NCI-H1048 (cell line): ENCODE data around the gene SZRD1.

ENCODE experiments used
- DNase-seq: peaks from one replicate; lab custom pipeline; 2025; lab: John Stamatoyannopoulos, UW

Gene SZRD1

DNA sequence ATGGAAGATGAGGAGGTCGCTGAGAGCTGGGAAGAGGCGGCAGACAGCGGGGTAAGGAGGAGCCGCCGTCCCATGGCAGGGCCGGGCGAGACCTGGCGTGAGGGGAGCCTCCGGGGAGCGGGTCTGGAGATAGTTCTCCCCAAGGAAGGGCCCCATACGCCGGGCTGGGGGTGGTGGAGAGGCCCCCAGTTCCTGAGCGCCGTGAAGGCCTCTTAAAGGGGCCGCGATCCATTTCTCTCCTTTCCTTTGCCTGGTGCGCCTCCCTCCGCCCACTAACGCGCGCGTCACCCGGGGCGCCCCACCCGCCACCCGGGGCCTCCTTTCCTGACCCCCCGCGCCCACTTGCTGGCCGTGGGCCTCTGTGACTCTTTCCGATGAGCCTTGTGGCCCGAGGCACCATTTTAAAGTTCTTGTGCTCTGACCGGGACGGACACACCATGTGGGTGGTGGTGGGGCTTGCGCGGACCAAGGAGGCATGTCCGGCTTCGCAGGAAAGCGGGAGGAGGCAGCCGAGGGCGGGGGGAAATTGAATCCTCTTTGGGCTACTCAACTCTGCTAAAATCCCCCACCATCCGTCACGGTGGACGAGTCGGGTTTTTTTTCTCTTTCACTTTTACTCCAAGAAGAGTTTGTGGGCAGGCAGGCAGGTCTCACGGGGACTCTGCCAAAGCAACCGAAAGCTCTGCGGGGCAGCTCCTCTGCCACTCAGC lies 371 bp downstream of the SZRD1 start:
- DNase-seq = no peak

- DNase-seq = no peak
Observed at GRCh38 chr1:16367968-16368890, 1.2 kb downstream of the SZRD1 start.

GRCh38 chr1:16369821-16370220 lies 2.8 kb downstream of the SZRD1 start:
- DNase-seq = no peak

DNA sequence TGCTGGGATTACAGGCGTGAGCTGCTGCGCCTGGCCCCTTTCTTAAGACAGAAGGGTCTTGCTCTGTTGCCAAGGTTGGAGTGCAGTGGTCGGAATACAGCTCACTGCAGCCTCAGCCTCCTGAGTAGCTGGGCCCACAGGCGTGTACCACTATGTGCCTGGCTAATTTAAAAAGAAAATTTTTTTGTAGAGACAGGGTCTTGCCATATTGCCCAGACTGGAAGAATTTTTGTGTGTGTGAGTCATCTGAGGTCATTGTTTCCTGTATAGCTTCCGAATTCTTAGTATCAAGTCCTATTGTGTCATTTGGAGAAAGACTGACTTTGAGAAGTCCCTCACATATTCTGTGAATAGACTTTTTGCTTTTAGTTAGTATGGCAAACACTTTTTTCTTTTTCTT lies 4.7 kb downstream of the SZRD1 start:
- DNase-seq = no peak

DNA sequence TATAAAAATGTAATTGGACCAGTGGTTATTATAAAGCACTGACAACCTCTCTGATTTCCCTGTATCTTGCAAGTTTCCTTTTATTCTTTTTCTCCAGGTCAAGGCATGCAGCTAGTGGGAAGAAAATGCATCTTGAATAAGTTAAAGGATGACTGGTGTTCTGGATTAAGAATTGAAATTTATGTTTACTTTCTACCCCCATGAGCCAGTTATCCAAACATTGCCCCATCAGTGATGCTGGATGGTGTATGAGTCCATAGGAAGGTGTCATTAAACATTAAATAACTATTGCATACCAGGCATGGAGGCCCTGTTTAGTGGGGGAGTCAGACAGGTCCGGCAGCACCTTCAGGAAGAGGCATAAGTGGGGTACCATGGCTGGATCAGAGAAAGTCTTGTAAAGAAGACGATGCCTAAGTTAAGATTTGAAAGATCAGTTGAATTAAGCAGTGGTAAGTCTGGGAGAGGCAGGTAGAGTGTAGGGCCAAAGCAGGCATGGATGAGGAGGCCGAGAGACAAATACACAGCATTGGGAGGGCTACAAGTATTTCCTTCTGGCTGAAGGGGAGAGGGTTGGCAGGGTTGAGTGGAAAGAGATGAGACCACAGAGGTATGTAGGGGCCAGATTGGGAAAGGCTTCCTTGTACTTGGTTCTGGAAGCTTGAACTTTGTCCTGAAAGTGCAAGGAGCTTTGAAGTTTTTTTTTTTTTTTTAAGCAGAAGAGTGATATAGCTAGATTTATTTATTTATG lies 5.7 kb downstream of the SZRD1 start:
- DNase-seq = no peak

- no peak for DNase-seq
Observed at GRCh38 chr1:16374266-16374665, 7.2 kb downstream of the SZRD1 start.

DNA sequence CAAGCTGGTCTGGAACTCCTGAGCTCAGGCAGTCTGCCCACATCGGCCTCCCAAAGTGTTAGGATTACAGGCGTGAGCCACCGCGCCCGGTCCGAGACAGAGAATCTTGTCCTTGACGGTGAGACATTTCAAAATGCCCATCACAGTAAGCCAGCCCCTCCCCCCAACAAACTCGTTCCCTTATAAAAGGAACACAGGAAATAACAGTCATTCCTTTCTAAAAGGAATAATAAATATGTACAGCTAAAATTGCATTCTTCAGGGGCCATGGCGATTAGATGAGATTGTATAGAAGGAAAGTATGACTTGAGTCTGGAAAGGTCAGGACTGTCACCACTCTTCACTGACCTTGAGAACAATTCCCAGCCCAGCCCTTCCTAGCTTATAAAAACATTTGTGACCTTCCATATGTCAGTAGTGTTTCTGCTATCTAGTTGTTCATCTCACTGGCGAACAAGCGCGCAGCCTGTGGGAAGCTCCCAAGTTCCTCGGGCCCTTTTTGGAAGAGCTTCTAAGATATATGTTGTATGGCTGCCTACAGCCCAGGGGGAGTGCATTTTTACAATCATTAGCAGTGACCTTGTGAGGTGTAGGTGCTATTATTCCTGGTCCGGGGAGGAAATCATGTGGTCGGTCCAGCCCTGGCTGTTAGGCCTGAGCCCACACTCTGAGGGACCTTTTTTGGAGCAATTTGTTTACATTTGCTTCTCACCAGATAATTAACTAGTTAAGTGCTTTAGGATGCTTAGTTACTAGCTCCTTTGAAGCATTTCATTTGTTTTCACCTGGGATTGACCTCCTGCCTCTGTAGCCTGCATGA lies 8.7 kb downstream of the SZRD1 start:
- DNase-seq = no peak

GRCh38 chr1:16376971-16377370 lies 9.9 kb downstream of the SZRD1 start:
- DNase-seq = no peak

DNA sequence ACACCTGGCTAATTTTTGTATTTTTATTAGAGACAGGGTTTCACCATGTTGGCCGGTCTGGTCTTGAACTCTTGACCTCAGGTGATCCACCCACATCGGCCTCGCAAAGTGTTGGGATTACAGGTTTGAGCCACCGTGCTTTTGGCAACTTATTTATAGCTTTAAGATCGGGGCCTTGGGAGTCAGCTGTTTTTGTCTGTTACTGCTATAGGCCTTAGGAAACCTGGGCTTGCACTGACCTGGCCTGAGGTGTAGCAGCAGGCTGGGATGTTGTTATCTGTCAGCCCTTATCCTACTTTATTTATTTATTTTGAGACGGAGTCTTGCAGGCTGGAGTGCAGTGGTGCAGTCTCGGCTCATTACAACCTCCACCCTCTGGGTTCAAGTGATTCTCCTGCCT lies 11.4 kb downstream of the SZRD1 start:
- DNase-seq = no peak

DNA sequence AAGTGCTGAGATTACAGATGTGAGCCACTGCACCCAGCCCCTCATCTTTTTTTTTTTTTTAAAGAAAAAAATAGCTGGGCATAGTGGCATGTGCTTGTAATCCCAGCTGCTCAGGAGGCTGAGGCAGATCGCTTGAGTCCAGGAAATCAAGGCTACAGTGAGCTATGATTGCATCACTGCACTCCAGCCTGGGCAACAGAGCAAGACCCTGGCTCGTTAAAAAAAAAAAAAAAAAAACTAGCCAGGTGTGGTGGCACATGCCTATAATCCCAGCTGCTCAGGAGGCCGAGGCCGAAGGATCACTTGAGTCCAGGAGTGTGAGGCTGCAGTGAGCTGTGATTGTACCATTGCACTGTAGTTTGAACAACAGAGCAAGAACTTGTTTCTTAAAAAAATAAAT lies 13.8 kb downstream of the SZRD1 start:
- DNase-seq = no peak

DNA sequence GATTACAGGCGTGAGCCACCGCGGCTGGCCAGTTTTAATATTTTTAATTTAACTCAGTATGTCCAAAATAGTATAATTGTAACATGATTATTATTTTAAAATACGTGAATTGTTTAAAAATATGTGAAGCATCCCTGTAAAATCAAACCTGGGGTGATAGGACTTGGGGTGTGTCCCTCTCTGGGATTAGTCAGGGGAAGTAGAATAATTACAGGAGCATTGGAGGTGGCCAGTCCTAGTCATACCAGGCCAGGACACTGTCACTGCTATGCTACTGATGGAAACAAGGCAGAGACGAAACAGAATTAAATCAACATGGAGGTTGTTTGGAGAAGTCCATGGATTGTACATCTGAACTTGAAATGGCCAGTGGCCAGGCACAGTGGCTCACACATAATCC lies 16.8 kb downstream of the SZRD1 start:
- DNase-seq = no peak

DNA sequence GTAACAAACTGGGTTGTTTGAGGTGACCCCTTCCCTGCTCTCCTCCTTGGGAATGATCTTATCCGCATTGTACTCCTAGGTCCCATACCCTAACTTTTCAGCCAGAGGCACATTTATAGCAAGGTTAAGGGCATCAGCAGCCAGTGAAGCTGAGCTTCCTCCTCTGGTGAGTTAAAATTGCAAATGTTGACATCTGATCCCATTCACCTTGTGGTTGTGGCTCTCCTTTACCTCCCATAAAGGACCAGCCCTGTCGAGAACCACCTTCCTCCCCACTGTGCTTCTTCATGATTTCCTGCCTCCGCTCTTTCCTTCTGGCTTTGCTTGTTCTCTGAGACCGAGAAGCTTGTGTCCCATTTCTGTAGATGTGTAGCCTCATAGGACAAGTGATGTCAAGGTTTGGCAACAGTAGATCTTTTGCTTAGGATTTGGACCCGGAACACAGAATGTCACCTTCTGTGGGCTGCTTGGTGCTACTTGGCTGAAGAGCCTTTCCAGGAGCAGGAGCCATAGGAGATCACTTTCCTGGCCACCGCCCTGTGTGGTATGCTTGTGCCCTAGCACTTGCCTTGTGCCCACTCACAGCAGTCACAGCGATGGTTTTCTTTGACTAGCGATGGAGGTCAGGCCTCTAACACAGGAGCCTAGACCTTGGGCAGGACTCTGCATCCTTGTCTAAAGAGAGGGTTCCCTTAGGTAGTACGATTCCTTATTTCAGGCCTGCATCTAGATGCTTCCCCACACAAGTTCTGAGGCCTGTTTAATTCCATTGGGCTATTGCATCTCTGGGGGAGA lies 18.8 kb downstream of the SZRD1 start:
- no peak for DNase-seq

- DNase-seq = no peak
Observed at GRCh38 chr1:16386454-16387113, 19.5 kb downstream of the SZRD1 start.

- no peak for DNase-seq
Observed at GRCh38 chr1:16387201-16388188, 20.5 kb downstream of the SZRD1 start.

DNA sequence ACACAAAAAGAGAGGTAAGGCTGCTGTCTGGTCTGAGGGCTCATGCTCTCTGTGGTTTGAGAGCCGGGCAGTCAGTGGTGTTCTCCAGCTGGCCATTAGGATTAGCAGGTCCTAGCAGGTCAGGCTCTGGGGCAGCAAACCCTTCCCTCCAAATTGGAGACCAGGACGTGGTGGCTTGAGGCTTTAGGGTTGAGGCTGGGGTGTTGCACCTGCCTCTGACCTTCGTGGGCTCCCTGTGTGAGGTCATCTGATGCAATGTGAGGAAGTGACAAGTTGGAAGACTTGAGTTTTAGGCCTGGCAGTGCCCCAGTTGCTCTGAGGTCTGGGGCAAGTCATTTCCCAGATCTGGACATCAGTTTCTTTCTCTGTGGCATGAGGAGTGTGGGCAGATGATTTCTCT lies 24.4 kb downstream of the SZRD1 start:
- DNase-seq = no peak

GRCh38 chr1:16392740-16393569 lies 25.9 kb downstream of the SZRD1 start:
- DNase-seq = no peak

- DNase-seq = no peak
Observed at GRCh38 chr1:16393570-16394521, 26.8 kb downstream of the SZRD1 start.
